A204.1 (cell line): Measurements from ENCODE around the gene ZGPAT.

Source experiments
- FAIRE-seq: peaks from 2 replicates; lab custom pipeline; 2012; peaks lifted over from hg19 to GRCh38; lab: Jason Lieb, UNC

The ZGPAT gene

DNA sequence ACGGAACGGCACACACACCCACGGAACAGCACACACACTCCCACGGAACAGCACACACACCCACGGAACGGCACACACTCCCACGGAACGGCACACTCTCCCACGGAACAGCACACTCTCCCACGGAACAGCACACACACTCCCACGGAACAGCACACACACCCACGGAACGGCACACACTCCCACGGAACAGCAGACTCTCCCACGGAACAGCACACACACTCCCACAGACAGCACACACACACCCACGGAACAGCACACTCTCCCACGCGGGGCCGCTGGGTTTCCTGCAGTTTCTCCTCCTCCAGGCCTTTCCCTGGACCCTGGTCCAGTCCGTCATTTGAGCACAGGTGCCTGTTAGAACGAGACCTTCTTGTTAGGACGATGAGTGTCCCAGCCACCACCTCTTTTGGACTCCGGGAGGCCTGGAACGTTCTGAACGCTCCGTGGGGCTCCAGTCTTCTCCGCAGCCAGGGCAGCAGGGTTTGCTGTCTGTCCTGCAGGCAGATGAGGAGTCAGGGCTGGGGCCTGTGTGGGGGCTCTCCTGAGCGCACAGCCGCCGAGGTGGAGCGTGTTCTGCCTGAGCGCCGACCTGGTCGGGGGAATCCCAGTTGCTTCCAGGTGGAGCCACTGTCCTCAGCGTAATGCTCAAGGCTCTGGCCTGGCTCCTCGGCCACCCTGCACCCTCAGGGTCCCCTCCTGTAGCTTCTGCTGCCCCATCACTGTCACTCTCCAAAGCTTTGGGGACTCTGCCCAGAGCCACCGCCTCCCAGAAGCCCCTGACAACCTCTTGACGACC is 29.0 kb upstream of the ZGPAT start:
- FAIRE-seq, result no peak

DNA sequence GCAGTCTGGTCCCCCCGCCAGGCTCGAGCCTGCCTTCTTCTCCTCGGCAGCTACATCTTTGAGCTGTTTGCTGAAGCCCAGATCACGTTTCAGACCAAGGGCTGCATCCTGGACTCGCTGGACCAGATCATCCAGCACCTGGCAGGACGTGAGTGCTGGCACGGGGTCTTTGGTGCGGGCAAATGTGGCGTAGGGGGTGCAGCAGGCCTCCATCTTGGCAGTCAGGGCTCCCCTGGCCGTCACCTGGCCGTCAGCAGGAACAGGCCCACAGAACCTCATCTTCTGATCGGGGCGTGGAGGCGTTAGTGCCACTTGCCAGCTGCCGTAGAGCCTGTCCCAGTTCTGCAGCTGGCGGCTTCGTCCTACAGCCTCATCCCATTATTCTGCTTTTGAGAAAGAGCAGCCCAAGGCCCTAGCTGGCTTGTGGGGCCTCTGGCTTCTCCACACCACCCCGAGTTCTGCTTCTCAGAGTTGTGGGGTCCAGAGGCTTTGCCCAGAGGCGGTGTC is 28.0 kb upstream of the ZGPAT start:
- no peak for FAIRE-seq

DNA sequence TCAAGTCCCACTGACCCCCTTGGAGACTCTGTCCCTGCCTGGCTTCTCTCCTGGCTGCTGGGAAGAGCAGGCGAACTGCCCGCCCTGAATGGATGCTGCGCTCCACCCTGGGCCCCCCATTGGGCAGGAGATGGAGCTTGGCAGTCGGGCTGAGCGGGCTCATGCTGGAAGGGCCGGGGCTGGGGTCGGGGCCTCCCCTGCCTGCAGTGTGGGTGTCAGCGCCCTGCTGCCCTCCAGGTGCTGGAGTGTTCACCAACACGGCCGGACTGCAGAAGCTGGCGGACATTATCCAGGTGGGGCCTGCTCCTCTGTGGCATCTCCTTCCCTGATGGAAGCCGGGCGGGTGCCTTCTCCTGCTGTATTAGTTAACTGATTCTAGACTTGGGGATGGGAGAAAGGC is 27.4 kb upstream of the ZGPAT start:
- no peak for FAIRE-seq

DNA sequence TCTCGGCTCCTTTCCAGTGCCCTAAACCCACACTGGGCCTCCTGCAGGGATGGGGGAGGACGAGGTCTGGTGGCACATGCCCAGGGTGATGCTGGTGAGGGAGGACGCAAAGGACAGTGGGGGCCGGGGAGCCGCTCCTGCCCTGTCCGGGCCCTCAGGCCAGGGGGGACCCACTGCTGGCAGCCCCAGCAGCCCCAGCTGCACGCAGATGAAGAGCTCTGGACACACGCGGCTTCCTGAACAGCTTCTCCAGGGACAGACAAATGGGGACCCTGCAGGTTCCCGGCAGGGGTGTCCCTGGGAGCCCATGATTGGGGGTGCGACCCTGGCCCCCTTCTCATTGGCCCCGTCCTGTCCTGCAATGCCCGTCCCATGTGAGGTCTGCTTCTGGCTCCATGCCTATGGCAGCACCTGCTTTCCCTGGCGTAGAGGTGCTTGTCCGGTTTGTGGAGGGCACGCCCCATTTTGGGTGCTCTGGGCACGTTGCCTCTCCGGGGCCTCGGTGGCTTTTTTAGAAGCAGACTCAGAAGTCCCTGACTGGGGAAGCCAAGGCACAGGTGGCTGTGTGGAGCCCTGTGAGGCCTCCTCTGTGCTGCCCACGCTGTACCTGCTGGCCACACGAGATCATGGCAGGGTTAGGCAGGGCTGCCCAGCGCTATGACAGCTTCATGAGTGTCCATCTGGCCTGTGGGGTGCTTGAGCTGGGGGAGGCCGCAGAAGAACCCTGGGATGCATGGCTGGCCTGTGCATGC is 26.8 kb upstream of the ZGPAT start:
- no peak for FAIRE-seq

DNA sequence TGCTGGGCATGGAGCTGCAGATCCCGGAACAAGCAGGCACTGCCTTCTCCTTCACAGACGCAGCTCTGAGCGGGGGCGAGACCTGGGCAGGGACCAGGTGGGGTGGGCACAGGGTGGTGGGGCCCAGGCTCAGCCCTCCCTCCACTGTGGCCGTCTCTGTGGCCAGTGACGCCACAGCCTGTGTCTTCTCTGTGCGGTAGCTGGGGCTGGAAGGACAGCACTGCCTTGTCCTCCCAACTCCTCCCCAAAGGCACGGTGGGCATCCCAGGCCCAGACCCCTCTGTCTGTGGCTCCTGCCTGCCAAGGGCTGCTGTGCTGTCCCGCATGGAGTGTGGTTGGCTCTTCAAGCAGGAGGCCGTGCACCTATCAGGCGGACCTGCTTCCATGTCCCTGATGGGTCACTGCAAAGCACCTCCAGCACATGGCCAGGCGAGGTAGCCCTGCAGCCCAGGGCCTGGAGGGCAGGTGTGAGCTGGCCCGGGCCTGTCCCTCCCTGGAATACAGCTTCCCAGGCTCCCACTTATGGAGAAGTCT is 26.2 kb upstream of the ZGPAT start:
- FAIRE-seq, result no peak

DNA sequence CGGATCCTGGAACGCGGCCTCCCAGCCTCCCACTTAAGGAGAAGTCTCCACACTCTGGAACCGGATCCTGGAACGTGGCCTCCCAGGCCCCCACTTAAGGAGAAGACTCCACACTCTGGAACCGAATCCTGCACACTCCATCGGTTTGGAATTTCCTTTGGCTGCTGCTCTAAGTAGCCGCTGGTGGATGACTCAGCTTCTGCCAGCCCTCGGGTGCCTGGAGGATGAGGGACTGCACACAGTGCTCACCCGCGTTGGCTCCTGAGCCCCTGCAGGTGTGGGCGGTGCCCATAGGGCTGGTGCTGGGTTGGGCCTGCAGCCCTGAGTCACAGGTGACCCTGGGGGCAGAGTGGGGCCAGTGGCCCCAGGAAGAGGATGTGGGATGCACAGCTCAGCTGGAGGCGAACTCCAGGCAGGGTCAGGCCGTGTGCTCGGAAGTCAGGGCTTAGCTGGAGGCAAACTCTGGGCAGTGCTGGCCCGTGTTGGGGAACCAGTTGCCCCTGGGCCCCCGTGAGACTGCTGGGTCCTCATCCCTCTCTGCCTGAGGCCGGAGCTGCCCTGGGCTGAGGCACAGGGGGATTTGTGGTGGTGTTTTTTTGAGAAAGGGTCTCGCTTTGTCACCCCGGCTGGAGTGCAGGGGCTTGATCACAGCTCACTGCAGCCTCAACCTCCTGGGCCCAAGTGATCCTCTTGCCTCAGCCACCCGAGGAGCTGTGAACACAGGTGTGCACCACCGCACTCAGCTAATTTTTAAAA is 25.3 kb upstream of the ZGPAT start:
- no peak for FAIRE-seq

DNA sequence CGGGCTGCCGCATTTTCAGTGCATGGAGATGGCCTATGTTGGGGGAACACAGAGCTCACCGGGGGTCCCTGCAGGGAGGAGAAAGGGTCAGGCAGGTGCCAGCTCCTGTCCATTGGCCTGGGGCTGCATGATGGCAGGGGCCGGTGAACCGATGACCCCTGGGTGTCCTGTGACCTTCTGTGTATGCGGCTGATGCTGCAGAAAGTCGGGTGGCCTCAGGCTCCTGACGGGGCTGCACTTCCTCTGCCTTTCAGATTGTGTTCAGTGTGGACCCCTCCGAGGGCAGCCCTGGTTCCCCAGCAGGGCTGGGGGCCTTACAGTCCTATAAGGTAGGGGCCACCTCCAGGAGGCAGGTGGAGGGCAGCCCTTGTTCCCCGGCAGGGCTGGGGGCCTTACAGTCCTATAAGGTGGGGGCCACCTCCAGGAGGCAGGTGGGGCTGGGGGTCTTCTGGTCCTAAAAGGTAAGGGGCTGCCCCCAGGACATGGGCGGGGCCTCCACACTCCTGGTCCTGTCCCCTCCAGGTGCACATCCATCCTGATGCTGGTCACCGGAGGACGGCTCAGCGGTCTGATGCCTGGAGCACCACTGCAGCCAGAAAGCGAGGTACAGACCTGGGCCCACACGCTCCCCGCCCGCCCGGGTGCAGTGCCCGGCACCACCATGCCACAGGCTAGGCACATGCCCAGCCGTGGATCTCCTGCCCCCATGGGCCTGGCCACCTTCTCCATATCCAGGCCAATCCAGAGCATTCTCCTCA is 22.4 kb upstream of the ZGPAT start:
- no peak for FAIRE-seq

DNA sequence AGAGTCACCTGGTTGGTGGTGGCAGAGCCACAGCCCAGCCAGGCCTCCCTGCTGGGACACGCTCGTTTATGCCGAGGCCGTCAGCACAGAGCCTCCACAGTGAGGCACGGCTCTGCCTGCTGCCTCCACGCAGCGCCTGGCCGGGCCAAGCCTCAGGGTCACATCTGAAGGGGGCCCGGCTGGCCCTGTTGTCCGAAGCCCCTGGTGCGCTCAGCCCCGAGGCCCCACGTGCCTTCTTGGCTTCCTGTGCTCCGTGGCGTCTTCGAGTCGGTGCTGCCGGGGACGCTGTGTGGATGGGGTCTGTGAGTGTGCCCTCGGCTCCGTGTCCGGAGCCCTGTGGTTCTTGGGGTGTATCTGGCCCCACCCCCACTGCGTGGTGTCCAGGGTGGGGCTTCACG is 21.7 kb upstream of the ZGPAT start:
- FAIRE-seq, result no peak

DNA sequence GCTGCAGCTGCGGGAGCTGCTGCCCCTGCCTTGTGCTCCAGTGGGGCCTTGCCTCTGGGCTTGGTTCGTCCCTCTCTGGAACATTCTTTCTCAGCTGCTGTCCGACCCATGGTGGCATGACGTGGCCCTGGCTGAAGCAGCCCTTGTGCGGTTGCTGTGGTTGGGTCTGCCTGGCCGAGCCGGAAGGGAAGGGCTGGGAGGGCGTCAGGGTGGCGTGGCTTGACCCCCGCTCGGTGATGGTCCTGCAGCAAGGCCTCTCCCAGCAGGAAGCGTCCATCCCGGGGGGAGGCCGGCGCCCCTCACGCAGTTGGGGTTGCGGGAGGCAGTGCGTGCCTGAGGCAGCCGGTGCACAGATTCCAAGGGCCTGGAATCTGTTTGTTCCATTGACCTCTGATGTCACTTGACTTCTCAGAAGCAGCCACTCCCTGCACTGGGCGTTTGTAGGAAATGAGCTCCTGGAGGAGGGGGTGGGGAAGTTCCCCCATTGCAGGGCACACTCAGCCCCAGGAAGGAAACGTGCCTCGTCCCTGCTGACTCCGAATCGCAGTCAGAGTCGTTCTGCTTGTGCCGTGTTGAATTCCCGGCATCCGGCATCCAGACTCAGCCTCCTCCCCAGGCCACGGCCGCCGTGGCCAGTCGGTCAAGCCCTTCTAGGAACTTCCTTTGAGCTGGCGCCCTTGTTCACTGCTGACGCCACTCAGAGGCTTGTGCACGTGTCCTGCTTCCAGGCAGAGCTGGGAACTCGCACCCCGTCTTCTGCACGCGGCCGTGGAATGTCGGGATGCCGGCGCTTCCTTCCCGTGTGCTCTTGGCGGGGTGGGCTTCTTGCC is 21.1 kb upstream of the ZGPAT start:
- FAIRE-seq, result no peak

DNA sequence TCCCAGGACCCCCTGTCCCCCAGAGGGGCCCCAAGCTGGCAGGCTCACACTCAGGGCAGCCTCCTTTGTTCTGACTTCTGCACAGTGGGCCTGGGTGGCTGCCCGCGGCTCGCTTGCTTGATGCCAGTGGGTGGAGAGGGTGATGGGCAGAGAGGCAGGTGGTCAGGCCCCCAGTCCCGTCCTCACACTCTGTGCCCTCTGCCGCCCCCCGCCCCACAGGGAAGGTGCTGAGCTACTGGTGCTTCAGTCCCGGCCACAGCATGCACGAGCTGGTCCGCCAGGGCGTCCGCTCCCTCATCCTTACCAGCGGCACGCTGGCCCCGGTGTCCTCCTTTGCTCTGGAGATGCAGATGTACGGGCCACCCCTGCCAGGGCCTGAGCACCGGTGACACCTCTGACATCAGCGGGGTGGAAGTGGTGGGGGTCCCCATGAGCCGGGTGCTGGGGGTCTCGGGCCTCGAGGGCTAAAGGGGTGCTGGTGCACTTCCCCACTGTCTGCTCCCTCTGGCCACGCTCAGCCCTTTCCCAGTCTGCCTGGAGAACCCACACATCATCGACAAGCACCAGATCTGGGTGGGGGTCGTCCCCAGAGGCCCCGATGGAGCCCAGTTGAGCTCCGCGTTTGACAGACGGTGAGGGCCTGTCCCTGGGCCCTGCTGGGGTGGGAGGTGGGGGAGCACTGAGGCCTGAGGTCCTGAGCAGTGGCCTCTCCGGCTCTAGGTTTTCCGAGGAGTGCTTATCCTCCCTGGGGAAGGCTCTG is 20.2 kb upstream of the ZGPAT start:
- no peak for FAIRE-seq

DNA sequence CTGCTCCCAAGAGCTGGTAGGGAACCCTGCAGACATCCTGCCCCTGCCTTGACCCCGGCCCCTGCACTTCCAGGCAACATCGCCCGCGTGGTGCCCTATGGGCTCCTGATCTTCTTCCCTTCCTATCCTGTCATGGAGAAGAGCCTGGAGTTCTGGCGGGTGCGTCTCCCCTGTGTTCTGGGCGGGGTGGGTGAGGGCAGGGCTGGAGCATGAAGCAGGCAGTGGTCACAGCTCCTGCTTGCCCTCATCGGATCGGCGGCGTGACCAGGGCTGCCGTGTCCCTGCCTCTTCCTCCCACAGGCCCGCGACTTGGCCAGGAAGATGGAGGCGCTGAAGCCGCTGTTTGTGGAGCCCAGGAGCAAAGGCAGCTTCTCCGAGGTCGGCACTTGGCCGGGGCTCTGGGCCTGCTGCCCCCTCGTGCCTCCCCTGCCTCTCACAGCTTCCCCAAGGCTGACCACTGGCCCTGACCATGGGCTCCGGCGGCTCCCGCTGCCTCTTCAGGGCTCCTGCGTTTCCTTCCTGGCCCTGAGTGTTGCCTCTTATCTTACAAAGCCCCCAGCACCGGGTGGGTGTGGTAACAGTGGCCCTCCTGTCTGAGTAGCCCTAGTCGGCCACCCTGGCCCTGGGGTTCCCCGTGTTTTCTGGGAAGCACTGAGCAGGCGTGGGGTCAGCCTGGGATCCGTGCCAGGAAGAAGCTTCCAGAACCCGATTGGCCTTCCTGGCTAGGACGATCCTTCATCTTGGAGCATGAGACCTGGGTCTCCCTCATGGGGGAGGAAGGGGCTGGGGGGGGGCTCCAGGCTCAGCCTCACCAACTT is 19.4 kb upstream of the ZGPAT start:
- FAIRE-seq, result no peak

DNA sequence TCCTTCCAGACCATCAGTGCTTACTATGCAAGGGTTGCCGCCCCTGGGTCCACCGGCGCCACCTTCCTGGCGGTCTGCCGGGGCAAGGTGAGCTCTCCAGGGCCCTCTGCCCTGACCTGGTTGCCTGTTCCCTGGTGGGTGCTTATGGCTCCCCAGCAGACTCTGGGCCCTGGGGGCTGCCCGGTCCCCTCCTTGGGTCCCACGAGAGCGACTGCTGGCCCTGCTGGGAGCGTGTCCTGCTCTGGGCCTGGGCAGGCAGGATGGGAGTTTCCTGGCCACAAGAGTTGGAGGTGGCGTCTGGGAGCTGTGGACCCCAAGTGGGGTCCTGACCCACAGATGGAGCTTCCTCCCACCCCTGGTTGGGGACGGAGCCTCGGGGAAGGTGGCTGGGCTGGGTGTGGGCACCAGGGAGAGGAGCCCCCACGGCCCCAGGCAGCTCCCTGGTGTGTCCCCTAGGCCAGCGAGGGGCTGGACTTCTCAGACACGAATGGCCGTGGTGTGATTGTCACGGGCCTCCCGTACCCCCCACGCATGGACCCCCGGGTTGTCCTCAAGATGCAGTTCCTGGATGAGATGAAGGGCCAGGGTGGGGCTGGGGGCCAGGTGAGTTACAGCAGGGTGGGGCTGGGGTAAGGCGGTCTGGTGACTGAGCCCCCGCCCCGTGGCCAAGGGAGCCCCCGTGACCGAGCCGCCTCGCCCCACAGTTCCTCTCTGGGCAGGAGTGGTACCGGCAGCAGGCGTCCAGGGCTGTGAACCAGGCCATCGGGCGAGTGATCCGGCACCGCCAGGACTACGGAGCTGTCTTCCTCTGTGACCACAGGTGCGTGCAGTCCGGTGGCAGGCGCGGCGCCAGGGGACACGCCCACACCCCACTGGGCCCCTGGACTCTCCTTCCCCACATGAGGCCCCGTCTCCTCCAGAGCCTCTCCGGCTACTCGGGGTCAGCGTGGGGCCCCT is 18.5 kb upstream of the ZGPAT start:
- FAIRE-seq, result no peak

DNA sequence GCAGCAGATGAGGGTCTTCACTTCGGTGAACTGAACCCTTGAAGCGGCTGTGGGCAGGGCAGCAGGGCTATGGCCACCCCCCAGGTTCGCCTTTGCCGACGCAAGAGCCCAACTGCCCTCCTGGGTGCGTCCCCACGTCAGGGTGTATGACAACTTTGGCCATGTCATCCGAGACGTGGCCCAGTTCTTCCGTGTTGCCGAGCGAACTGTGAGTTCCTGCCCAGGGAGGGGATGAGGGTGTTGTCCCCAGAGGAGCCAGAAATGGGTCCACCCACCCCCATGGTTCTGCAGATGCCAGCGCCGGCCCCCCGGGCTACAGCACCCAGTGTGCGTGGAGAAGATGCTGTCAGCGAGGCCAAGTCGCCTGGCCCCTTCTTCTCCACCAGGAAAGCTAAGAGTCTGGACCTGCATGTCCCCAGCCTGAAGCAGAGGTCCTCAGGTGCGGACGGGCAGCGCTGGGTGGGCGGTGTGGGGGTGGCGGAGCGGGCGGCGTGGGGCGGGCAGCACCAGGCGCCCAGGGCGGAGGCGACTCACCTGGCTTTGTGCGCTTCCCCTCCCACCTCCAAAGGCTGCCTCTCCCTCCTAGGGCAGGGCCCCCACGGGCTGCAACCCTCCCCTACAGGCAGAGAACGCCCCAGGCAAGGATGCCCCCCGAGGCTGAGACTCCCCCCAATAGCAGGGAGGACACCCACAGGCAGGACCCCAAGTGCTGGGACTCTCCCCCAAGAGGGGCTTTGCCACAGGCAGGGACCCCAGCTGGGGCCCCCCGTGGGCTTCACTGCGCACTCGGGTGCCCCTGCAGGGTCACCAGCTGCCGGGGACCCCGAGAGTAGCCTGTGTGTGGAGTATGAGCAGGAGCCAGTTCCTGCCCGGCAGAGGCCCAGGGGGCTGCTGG is 17.6 kb upstream of the ZGPAT start:
- no peak for FAIRE-seq

DNA sequence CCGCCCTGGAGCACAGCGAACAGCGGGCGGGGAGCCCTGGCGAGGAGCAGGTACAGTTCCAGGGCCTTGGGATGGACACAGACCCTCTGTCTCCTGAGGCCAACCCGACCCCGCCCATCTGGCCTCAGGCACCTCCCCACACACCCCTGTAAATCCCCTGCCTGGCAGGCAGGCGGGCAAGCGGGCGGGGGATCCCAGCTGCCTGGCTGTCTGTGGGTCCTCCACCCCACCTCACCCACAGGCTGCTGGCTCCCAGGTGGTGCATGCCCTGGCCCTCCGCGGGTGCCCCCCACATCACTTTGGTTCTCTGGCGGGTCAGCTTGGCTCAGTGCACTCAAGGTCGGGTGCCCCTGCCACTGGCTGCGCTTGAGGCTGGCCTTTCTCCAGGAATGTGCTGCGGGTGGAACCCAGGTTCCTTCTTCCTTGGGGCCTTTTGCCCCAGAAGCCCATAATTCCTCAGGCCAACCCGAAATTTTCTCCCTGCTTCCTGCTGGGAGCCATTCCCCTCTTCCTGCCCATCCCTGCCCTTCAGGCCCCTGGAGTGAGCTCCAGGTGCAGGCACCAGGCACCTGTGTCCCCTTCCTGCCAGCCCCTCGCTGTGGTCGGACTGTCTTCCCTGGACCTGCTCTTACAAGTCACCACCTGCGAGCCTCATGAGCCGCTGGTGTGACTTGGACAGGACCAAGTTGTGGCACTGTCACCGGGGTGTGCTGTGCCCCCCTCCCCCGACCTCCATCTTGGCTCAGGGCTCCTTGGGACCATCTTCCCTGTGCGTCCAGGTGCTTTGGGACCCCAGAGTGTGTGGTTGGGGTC is 16.7 kb upstream of the ZGPAT start:
- no peak for FAIRE-seq

DNA sequence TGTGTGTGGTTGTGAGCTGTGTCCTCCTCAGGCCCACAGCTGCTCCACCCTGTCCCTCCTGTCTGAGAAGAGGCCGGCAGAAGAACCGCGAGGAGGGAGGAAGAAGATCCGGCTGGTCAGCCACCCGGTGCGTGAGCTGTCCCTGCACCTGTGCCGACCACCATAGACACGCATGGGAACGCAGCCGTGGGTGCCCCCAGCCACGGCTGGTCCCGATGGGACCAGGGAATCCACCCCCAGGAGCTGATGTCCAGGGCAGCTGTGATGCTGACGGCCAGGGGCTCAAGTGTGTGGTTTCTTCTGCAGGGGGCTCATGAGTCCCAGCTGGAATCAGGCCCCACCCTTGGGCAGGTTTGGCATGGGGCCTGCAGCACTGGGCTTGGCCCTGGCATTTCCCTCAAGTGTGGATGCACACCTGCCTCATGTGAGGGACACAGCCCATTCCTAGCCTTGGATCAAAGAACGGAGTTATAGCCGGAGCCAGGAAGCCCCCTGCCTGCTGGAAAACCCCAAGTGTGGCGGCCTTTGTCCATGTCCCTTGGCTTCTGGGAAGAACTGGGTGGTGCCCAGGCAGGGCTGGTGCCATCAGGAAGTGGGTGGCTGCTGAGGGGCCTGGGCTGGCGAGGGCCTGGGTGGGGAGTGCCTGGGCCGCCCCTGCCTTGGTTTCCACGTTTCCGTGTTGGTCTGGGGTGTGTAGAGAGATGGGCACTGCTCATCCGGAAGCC is 16.0 kb upstream of the ZGPAT start:
- FAIRE-seq, result no peak
